Body of pancreas (tissue), 4 donors: ENCODE results near the gene CYTH1. TPM values are rescaled to one million over a fixed set of nuclear protein-coding genes. Genes with fewer than 3 reads are reported as not detected.
"Not testable (repeated sequence)": the region's sequence is repeated elsewhere in the genome, so short reads cannot be mapped to it uniquely, and the experiment has no call there.

ENCODE experiments used
- ATAC-seq: fragments of 150-250 bp; one replicate; pipeline ENCODE4 v1.9.1; 2016
- DNase-seq, 4 donors: peaks; one replicate each; pipeline ENCODE4 v3.0.0-alpha.2; 2019
- H3K27ac ChIP-seq, 4 donors: fragments of 200-600 bp; sonication (generic); 1 replicate in 3 of 4; 2 replicates in 1 of 4; pipeline versions ENCODE4 v1.5.1 to v1.6.1; 2016 to 2019; ENCODE audit warnings: mild to moderate bottlenecking in 1 of 4, mixed read lengths in 1 of 4, moderate library complexity in 1 of 4
- H3K27me3 ChIP-seq, 2 donors: fragments of 200-600 bp; sonication (generic); one replicate each; pipeline ENCODE4 v1.6.0; 2016; ENCODE audit warnings: mild to moderate bottlenecking in 1 of 2
- H3K36me3 ChIP-seq, 2 donors: fragments of 200-600 bp; sonication (generic); replicated peaks in 1 of 2; 2 replicates each; pipeline ENCODE4 v1.5.1; 2016; ENCODE audit warnings: low read depth in 2 of 2; ENCODE audit not compliant: insufficient read depth in 1 of 2
- H3K4me1 ChIP-seq: fragments of 200-600 bp; sonication (generic); one replicate; pipeline ENCODE4 v1.6.0; 2016
- H3K4me3 ChIP-seq, 2 donors: fragments of 200-600 bp; sonication (generic); 1 replicate in 1 of 2; 2 replicates in 1 of 2; pipeline ENCODE4 v1.5.1; 2016 to 2019
- H3K9me3 ChIP-seq, 3 donors: fragments of 200-600 bp; sonication (generic); 1 replicate in 2 of 3; 2 replicates in 1 of 3; pipeline ENCODE4 v1.5.1; 2016
- CTCF ChIP-seq, 7 experiments: fragments of 450-650 bp in 4 of 7; fragments of 200-600 bp in 3 of 7; sonication (generic) in 3 of 7; IDR thresholded peaks; one replicate each; pipeline ENCODE4 v1.5.1; 2016 to 2019; ENCODE audit warnings: antibody characterized with exemption in 7 of 7
- POLR2A ChIP-seq, 3 donors: fragments of 450-650 bp; IDR thresholded peaks; one replicate each; pipeline ENCODE4 v1.6.1; 2016; ENCODE audit warnings: antibody characterized with exemption in 3 of 3, mild to moderate bottlenecking in 2 of 3
- WGBS, 2 donors: methylation state at CpG; one replicate each; pipeline ENCODE4 v1.1.5; 2017; 5-methylcytosine and 5-hydroxymethylcytosine counted together
- intact Hi-C: fragments of 100-400 bp; cut with DNase I; formaldehyde crosslinking; loops from one replicate; pipeline ENCODE4 v1.15.1; 2023
- total RNA-seq, 2 donors: library from RNA; depleted of rRNA; stranded (reverse); fragments of >200 nt; gene quantifications; one replicate each; pipeline ENCODE4 v1.1.0, GENCODE V29; 2016

The CYTH1 gene
- total RNA-seq, 2 donors from 2014 or later, result 32.2 to 60.6 TPM

DNA sequence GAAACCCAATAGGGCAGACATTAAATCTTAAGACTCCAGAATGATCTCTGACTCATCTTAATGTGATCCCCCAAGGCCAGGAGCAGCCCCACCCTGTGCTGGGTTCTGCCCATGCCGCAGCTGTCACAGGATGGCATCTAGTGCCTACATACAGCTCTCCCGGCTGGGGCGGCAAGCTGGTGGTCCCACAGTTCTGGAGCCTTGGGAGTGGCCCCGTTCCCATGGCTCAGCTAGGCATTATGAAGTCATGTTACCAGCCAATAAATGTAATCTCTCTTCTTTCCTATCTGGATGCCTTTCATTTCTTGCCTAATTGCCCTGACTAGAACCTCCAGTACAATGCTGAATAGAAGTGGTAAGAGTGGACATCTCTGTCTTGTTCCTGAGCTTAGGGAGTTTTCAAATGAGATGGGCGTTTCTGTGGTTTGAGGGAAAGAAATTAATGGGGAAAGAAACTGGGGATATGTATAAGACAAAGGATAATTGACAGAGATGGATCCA lies 109.2 kb downstream of the CYTH1 start:
- TF ChIP-seq POLR2A (IDR thresholded peaks at IDR 0.05), result no peak
- TF ChIP-seq CTCF (IDR thresholded peaks at IDR 0.05), result no peak
- H3K4me3 ChIP-seq, result no peak overlapping the region
- WGBS, 2 donors, result 92 to 94% methylated on average over 5 of the region's 5 CpGs
- peaks cover 0 to 13% of the 10 kb centered on the region in 2 donors for H3K36me3 ChIP-seq
- intact Hi-C loops, result no loop called here
- peaks cover 7% of the 10 kb centered on the region for H3K4me1 ChIP-seq
- H3K27me3 ChIP-seq, result no peaks in the 10 kb centered on the region
- H3K9me3 ChIP-seq, result no peaks in the 10 kb centered on the region
- ATAC-seq (no peak), DNase-seq (no peak)
- no peak overlapping the region for H3K27ac ChIP-seq

DNA sequence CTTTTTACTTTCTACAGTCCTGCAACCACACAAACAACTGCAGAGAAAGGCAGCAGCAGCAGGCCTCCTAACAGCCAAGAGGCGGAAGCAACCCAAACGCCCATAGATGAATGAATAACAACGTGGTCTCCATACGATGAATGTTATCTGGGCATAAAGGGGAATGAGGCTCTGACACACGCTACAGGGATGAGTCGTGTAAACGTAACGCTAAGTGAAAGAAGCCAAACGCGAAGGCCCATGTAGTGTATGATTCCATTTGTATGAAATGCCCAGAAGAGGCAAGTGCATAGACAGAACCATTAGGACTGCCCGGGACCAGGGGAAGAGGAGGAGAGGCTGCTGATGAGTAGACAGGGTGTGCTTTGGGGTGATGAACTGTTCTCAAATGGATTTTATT lies 110.1 kb downstream of the CYTH1 start:
- H3K4me1 ChIP-seq, result peaks cover 7% of the 10 kb centered on the region
- no peak overlapping the region for H3K4me3 ChIP-seq
- no peak for DNase-seq
- no peaks in the 10 kb centered on the region for H3K27me3 ChIP-seq
- H3K27ac ChIP-seq, result no peak overlapping the region
- no peaks in the 10 kb centered on the region for H3K9me3 ChIP-seq
- TF ChIP-seq CTCF (IDR thresholded peaks at IDR 0.05), result no peak
- no peak for TF ChIP-seq POLR2A (IDR thresholded peaks at IDR 0.05)
- WGBS, 2 donors, result 81 to 92% methylated on average over 11 of the region's 11 CpGs
- H3K36me3 ChIP-seq, result peaks cover 0 to 13% of the 10 kb centered on the region in 2 donors
- no peak for ATAC-seq
- intact Hi-C loops, result no loop called here

DNA sequence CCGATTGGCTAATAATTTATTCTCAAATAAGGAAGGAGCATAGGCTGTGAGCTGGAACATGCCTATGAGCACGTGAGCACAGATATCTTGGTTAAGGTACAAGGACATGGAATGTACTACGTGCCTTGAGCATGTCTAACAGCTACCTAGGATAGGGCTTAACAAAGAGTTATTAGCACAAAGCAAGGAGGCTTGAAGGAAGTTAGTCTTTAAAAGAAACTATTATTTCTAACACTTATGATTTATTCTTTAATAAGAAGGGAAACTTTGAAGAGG lies 110.4 kb downstream of the CYTH1 start:
- WGBS, 2 donors, result 30 to 49% methylated on average over 3 of the region's 3 CpGs
- intact Hi-C loops, DNase-seq, H3K9me3 ChIP-seq, H3K27me3 ChIP-seq, H3K4me3 ChIP-seq, H3K27ac ChIP-seq, ATAC-seq, H3K4me1 ChIP-seq: not testable (repeated sequence)
- H3K36me3 ChIP-seq, result peaks cover 0 to 11% of the 10 kb centered on the region in 2 donors

DNA sequence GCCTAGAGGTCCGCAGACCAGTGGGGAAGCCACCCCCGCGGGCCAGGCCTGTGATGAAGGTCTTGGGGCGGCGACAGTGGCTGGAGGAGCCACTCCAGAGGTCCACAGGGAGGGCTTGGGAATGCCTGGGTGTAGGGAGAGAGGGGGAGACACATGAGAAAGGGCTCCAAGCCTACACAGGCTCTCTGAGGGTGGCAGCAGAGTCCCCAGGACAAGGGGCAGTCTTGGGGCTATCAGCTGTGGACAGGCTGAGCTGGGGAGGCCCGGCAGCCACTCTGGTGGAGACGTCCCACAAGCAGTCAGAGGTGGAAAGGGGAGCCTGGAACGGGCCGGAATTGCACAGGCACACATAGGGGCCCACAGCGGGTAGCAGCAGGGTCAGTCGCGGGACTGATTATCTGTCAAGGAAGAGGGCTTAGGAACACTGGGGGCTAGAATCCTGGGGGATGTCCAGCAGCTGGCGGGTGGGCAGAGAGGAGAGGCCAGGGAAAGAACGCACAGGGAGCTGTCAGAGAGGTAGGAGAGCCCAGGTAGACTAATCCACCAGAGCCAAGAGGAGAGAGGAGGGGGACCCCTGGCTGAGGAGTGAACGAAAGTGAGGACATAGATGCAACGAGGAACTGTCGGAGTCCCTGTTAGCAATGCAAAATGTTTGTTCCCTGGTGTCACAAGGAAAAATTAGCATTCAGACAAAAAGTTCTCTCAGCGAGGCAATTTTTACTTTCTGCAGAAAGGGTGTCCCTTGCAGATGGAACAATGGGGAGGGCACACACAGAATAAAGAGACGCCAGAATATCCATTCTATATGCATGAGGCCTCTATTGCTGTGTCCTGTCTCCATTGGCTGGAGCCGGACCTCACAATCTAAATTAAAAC lies 111.0 kb downstream of the CYTH1 start:
- Histone ChIP-seq H3K27ac (no peak overlapping the region), H3K36me3 (peaks cover 0 to 10% of the 10 kb centered on the region in 2 donors), H3K4me1 (peaks cover 7% of the 10 kb centered on the region), H3K27me3 (no peaks in the 10 kb centered on the region), H3K4me3 (no peak overlapping the region), H3K9me3 (no peaks in the 10 kb centered on the region)
- DNase-seq (no peak), ATAC-seq (no peak)
- TF ChIP-seq POLR2A (IDR thresholded peaks at IDR 0.05) (no peak), CTCF (IDR thresholded peaks at IDR 0.05) (no peak)
- intact Hi-C loops, result no loop called here
- 91 to 92% methylated on average over 20 of the region's 20 CpGs for WGBS, 2 donors

- H3K27ac ChIP-seq, result no peak overlapping the region
- intact Hi-C loops, result no loop called here
- 89 to 92% methylated on average over 13 to 23 of the region's 23 CpGs for WGBS, 2 donors
- H3K36me3 ChIP-seq, result peaks cover 0 to under 1% of the 10 kb centered on the region in 2 donors
- H3K4me1 ChIP-seq, result peaks cover 7% of the 10 kb centered on the region
- no peak overlapping the region for H3K4me3 ChIP-seq
- TF ChIP-seq CTCF (IDR thresholded peaks at IDR 0.05), result no peak
- TF ChIP-seq POLR2A (IDR thresholded peaks at IDR 0.05), result no peak
- DNase-seq, result no peak
- no peaks in the 10 kb centered on the region for H3K27me3 ChIP-seq
- ATAC-seq, result no peak
- no peaks in the 10 kb centered on the region for H3K9me3 ChIP-seq
Observed at GRCh38 chr17:78669975-78670518, 112.0 kb downstream of the CYTH1 start.
